Skin of body (tissue), 2 donors: ENCODE measurements around the gene DLX2. TPM values are rescaled to one million over a fixed set of nuclear protein-coding genes. Genes with fewer than 3 reads are reported as not detected.
"Not testable (repeated sequence)": the region's sequence is repeated elsewhere in the genome, so short reads cannot be mapped to it uniquely, and the experiment has no call there.

ENCODE experiments used
- DNase-seq: peaks from one replicate; lab custom pipeline; 2025; lab: John Stamatoyannopoulos, UW
- total RNA-seq: library from RNA; depleted of rRNA; stranded (reverse); fragments of >200 nt; gene quantifications from one replicate; pipeline ENCODE4 v1.2.3, GENCODE V29; 2014

The DLX2 gene
- total RNA-seq, 1 donor from 2014 or later = 0.99 TPM

- no peak for DNase-seq
Observed at GRCh38 chr2:172083628-172084394, 18.9 kb downstream of the DLX2 start.

DNA sequence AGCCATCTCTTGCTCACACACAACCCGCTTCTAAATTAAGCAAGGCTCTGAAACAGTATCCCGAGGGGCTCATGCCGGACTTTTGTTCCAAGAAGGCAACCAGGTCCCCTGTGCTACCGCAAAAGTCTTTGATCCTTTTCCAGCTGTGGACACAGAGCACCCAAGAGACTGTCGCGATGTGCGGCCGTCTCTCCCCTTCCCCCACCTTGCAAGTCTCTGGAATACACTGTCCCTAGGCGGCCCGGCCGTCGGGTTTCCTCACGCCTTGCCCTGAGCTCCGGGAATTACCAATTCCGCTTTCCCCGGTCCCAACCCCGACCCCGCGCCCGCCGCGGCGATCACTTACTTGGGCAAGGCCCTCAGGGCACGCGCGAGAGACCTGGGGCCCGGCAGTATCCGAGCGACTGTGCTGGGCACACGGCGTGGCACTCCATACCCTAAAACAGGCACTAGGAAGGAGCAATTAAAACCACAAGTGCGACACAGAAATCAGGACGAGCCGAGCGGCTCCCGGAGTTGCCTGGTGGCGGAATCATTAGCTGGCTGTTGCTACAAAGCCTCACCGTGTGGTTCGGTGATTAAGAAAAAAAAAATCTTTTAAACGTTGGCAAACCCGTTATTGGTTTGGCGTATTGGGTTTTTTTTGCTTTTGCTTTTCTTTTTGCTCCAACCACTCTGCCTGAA lies 19.6 kb downstream of the DLX2 start:
- no peak for DNase-seq

- DNase-seq = no peak
Observed at GRCh38 chr2:172082105-172082943, 20.4 kb downstream of the DLX2 start.

DNA sequence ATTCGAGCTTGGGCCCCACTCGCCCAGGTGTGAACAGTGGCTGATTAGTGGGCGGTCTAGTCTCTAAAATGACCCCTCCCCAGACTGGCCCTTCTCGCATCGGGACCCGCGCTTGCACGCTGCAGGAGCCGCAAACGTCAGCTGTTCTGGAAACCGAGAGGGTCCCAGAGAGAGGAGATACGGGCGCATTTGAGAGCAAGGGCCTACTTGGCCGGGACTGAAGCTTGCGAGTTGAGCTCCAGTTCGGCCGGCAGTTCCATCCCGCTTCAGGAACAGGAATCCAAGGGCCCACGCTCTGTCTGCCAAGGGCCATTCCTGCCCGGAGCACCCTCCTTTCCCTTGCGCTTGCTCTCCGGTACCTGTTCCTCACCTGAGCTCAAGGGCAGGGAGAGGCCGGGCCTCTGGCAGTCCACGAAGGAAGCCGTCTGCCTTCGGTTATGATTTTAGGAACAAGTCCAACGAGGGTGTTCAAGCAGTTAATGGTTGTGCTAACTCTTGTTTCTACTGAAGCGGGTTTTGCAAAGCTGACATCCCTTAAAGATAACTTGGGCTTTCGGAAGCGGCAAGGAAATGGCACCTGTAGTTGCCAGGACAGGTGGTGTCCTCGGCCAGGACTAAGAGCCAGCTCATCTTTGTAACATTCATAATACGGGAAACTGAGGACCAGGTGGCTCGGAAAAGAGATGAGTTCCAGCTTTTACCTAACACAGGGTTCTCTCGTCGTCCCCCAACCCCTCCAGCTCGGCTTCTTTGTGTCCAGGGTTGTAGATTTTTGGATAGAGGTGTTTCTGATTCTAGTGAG lies 21.3 kb downstream of the DLX2 start:
- no peak for DNase-seq

GRCh38 chr2:172080641-172081220 lies 22.0 kb downstream of the DLX2 start:
- DNase-seq = no peak

DNA sequence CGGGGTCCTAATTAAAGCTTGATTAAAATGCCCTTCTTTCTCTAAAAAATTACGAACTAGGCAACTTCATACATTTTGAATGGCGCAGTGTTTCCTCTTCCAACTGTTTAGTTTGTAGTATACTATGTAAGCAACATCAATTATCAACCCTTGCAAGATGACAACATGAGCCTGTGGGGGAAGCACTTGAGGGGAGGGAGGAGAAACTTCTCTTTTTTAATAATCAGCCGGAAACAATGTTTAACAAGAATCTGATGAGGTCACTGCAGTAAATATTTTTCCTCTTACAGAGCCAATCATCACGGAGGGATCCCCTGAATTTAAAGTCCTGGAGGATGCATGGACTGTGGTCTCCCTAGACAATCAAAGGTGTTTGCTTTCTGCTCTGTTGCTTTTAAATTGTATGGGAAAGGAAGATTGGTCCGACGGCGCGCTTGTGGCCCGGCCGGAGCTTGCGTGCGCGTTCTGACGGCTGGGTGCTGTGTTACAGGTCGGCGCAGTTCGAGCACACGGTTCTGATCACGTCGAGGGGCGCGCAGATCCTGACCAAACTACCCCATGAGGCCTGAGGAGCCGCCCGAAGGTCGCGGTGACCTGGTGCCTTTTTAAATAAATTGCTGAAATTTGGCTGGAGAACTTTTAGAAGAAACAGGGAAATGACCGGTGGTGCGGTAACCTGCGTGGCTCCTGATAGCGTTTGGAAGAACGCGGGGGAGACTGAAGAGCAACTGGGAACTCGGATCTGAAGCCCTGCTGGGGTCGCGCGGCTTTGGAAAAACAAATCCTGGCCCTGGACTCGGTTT lies 22.7 kb downstream of the DLX2 start:
- no peak for DNase-seq

- no peak for DNase-seq
Observed at GRCh38 chr2:172079416-172079815, 23.3 kb downstream of the DLX2 start.

DNA sequence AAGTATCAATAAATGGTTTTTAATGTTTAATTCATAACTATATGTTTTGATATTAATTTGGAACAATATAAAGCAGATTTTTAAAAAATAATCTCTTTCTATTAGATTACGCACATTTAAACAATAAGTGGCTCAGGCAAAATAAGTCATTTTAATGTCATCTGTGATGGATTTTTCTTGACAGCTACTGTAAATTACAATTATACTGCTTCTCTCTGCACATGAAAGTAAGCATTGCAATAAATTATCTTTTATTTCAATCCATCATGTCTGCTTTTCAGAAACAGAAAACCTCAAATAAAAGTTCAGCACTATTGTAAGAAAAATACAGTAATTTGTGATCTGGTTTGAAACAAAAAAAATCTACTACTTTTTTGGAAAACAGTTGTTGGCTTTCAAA lies 28.4 kb downstream of the DLX2 start:
- DNase-seq = no peak

GRCh38 chr2:172073518-172073917 lies 29.2 kb downstream of the DLX2 start:
- DNase-seq = no peak

DNA sequence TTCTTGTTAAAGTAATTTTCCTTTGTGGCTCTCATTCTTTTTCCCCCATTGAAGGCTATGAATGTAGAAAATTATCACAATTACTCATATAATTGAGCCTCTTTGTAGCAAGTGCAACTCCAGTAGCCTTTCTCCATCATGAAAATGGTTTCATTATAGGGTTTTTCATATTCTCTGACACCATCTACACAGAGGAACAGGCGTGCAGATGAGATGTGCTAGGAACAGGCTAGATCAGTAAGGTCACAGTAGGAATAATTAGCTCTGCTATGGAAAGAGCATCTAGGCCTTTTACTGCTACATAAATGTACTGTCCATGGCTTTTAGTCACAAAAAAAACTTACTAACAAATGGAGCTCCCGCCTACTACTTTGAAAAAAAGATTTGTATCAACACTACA lies 30.0 kb downstream of the DLX2 start:
- DNase-seq = no peak

- no peak for DNase-seq
Observed at GRCh38 chr2:172072303-172072702, 30.4 kb downstream of the DLX2 start.

DNA sequence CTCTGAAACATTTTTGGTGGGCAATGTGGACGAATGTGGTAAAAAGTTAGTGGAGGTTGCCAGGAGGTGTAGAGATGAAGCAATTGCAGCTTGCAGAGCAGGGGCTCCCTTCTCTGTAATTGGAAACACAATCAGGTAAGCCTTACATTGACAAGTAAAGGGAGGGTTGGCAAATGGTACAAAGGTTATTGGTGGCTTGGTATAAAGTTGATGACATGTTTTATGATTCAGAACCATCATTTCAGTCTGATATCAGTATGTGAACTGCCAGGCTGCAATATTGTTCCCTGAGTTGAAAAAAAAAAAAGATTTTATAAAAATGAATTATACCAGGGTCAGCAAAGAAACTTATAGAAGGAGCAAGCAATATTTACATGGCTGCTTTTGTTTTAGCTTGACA lies 31.8 kb downstream of the DLX2 start:
- no peak for DNase-seq

DNA sequence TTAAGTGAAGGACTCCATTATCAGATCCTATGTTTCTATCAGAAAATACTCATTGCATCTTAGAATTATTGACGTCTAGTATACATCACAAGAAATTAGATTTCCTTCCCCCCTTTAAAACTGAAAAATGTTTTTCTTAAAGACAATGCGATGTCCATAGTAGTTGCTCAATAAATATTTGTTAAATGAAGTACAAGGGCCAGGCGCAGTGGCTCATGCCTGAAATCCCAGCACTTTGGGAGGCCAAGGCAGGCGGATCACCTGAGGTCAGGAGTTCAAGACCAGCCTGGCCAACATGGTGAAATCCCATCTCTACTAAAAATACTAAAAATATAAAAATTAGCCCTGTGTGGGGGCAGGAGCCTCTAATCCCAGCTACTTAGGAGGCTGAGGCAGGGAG lies 34.8 kb downstream of the DLX2 start:
- not testable (repeated sequence) for DNase-seq

DNA sequence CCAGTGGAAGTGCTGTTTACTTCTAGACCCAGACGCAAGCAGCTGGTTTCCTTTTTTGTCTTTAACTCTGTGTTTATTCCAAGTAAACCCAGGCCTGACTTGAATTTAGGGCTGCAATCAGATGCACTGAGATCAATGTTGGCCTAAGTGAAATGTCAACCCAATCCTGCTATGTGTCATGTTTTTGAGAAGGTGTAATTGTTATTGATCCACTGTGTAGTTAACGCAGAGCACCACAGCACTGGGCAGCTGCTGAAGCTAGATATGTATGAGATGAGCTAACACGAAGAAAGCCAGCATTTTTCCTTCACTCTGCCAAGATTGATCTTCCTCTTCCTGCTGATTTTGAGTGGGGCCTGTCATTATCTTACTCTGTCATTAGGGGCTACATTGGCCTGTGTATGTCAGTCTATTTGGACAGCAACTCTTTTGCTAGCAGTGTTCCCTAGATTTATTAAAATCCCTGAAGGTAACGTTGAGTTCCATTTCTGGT lies 36.3 kb downstream of the DLX2 start:
- no peak for DNase-seq

- DNase-seq = no peak
Observed at GRCh38 chr2:172065111-172065510, 37.6 kb downstream of the DLX2 start.

GRCh38 chr2:172063446-172063845 lies 39.3 kb downstream of the DLX2 start:
- no peak for DNase-seq

- no peak for DNase-seq
Observed at GRCh38 chr2:172062402-172063004, 40.2 kb downstream of the DLX2 start.

- not testable (repeated sequence) for DNase-seq
Observed at GRCh38 chr2:172060118-172060517, 42.6 kb downstream of the DLX2 start.

DNA sequence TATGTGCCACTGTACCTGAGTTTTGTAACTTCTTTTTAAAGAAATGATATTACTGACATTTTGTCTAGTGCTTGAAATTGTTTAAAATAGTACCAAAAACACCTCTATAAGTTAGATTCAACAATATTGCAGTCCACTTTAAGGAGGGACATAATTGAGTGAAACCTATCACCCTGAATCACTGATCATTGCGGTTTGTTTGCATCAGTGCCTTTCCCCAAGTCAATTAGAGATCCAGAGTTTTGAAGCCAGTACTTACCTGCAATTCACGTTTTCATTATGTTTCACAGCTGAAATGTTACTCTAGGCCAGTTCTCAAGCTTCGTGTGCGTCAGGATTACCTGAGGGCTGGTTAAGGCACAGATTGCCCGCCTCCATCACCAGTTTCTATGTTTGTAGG lies 44.0 kb downstream of the DLX2 start:
- DNase-seq = no peak

GRCh38 chr2:172056293-172056692 lies 46.4 kb downstream of the DLX2 start:
- no peak for DNase-seq
